NCI-H2081 treated with DMSO at 0.1 percent for 48 hours (cell line): ENCODE results near the gene CRLF1.
"Not testable (repeated sequence)": the region's sequence is repeated elsewhere in the genome, so short reads cannot be mapped to it uniquely, and the experiment has no call there.

ENCODE experiments used
- DNase-seq: peaks from one replicate; lab custom pipeline; 2025; lab: John Stamatoyannopoulos, UW

The CRLF1 gene

DNA sequence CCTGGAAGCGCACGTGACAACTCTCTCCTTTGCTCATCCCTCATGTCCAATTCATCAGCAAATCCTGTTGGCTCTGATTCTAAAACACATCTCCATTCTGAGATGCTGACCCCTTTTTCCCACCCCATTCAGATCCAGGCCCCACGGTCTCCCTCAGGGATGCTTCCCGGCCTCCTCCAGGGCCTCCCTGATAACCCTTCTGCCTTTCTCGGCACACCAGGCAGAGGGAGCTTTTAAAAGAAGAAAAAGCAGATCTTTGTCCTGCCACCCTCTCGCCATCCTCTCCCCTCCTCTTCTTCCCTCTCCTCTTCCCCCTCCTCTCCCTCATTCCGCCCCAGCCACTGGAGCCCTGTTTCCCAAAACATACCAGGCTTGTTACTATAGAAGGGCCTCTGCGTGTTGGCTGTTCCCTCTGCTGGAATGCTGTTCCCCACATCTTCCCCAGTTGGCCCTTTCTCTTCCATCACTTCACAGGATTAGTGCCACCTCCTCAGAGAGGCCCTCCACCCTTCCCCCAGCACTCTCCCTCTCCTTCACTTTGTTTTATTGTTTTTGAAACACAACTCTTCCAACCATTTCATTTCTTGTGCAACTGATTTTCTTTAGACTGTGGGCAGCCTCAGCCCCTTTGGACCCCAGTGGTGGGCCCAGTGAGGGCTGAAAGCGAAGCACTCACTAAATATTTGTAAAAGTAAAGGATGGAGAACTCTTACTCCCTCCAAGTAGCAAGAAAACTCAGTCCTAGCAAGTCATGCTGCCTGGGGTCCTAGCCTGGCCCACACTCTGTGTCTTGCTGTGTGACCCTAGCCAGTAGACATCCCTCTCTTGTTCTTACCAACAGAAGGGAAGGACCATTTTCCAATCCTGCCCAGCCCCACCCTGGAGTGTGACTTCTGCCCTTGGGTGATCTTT, 2.5 kb upstream of the CRLF1 start:
- DNase-seq, result no peak

DNA sequence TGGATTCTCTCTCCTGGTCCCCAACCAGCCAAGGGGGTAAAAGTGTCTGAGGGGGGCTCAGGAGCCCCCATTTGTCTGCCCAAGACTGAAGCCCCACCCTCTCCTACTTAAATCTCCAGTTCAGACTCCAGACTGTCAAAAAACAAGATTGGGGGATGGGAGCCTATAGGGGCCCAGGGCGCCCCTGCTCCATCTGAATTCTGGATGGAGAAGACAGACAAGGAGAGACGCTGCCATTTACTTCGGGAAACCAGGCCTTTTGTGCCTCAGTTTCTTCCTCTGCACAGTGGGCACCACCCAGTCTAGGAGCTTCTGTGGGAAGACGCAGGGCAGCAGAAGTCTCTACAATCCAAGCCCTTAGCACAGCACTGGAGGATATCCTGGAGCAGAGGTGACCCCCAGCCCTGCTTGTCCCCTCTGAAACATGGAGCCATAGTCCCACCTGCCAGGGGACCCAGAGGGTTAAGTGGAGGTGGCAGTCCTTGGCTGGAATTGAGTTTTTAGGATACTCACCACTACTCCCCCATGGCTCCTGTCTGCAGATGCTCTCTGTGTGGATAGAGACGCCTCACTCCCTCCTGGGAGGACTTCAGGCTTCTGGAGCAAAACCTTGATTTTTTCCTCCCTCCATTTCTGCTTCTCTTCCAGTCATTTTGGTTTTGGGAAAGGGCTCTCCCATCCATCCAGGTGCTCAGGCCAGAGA, 1.7 kb upstream of the CRLF1 start:
- no peak for DNase-seq

DNA sequence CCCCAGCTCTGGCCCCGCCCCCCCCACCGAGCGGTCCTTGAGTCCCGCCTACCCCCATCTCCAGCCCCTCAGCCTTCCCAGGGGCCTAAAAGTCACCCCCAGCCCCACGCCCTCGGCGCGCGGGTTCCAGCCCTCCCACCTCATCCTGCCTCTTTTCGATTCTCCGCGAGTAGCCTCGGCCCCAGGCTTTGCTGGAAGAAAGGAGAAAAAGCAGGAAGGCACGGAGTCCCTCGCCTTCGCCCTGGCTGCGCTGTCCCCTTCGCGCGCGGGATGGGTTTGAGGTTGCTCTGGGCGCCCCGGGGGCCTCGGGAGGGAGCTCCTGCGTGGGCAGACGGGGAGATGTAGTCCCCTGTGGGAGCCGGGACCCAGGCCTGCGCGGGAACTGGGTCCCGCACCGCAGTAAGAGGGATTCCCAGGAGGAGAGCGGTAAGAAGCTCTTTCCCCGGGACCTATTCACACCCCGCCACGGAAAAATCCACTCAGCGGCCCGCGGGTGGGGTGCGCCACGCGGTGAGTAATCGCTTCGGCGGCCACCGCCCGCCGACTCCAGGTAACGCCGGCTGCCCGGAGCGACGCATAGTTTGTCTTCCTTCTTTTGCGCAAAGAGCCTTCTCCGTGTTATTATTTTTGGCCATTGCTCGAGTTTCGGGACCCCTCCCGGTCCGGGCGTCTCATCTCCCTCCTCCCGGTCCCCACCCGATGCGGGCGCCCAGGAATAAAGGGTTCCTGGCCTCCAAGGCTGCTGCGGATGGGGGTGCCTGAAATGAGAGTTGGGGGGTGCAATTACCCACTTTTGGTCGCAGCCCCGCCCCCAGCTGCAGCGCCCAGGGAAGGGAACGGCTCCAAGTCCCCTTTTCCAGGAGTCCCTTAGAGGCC, 865 bp upstream of the CRLF1 start:
- DNase-seq, result no peak

DNA sequence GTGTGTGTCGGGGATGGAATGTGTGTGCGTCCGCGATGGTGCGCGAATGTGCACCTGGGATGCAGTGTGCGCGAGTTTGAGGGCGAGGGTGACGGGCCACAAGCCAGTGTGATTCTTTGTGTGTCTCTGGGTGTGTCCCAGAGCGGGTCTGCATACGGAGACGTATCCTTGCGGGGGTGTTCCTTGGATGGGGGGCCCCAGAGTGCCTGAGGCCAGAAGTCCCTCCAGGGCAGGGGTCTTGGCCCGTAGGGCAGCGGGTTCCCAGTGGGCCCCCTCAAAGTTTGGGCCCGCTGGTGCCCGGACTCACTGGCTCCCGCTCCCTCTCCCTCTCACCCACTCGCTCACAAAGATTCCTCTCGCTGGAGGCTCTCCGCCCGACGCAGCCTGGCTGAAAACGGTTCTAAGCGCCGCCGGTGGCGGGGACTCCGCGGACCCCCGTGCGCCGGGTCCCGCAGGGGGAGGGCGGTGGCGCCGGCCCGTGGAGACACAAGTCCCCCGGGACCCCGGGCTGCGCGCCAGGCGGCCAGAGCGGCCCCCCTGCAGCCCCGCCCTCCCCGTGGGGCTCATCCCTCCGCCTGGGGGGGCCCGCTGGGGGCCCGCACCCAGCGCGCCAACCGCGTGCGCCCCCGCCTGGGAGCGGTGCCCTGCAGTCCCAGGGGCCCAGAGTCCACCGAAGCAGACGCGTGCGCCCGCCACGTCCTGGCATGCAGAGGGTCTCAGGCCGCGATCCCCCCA, 886 bp downstream of the CRLF1 start:
- no peak for DNase-seq

DNA sequence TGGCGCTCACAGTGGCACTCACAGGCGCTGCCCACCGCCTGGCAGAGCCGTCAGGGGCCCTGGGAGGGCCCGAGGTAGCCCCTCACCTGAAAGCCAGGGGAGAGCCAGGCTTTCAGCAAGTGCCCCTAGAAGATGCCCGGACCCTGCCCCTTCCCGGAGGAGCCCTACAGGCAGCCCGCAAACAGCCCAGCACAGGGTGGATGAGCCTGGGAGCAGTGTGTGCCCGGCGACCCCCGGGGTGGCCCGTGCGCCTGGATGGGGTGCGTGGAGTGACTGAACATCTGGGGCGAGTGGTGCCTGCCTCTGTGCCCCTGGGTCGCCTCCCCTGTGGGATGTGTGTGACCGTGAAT, 1.4 kb downstream of the CRLF1 start:
- no peak for DNase-seq

DNA sequence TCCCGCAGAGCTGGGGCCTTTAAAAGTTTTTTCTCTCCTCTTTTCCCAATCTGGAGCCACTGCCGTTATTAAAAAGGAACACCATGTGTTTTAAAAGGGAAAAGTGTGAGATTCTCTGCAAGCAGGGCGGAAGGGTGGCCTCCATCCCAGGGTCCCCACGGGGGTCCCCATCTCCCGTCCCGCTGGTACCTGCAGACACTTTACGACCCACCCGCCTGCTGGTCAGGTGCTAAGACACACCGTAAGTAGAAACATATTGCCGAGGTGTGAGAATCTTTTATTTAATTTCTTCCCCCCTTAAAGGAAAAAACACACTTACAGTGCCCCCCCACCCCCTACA, 1.8 kb downstream of the CRLF1 start:
- DNase-seq, result no peak

DNA sequence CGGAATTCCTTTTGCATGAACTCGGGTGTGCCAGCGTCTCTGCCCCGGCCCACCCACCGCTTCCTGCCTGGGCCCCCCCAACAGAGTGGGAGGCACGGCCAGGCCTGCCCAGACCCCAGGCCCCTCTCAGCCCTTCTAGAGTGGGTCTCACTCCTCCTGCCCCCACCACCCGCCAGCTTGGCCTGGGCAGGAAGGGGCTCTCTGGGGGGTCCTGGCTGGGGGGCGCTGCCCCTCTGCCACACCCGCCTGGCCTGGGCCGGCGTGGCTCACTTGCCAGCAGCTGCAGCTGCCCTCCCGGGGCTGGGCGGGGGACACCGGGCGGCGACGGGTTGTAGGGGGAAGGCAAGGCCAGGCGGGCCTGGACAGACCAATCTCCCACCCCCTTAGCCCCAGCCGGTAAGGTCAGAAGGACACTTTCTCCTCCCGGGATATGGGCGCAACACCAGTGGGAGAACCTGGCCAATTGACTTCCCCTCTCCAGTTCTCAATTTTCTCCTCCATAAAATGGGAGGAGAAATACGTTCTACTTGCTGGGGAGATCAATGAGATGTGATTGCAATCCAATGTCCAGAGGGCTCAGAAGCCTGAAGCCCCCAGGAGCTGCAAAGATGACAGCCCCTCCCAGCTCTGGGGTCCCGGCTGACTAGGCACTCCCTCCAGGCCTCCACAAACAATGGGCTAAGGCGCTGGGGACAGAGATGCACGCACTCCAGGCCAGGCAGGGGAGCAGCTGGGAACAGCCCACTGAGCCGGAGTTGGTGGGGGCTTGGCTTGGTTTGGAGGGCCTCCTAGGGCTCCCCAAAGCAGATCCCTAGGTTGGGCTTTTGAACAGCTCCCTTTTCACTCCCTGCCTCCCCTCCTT, 2.4 kb downstream of the CRLF1 start:
- no peak for DNase-seq

DNA sequence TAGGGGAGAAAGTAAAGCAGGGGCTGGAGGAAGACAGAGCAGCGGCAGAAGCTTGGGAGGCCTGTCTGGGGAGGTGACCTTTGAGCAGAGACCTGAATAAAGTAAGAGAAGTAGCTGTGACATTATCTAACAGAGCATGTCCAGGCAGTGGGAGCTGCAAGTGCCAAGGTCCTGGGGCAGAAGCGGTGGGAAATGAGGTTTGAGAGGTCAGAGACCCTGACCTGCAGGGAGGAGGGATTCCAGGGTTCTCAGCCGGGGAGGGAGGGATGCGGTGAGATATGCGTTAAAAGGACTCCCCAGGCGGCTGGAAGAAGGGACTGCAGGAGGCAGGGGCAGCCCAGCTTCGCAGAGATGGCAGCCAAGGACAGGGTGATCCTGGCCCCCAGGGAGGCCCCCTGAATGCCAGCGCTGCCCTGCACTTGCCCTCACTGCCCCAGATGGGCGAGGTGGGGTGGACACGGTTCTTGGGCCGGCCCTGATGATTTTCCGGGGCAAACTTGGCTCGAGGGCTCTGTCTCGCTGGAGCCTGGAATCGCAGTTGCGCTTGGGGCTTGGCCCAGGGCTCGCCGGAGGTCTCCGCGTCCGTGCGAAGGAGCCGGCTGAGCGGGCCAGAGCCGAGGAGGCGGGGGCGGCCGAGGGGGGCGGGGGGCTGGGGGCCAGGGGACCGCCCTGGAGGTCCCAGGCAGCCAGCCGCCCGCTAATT, 3.2 kb downstream of the CRLF1 start:
- DNase-seq, result no peak

DNA sequence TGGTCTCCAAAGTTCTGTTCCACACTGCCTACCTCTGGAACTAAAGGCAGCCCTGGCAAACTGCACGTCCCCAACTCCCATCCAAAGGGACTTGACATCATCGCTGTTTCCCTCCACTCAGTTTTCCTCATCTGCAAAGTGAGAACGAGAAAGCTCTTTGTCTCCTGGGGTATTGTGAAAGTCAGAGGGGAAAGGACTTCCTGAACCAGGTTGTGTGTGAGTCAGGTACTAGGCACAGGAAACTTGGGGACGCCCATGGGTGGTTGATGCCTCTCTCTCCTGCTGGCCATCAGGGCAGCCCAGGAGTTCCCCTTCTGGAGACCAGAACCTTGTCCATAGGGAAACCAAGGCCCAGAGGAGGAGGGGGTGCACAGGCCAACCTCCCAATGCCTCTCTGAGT, 4.7 kb downstream of the CRLF1 start:
- no peak for DNase-seq

DNA sequence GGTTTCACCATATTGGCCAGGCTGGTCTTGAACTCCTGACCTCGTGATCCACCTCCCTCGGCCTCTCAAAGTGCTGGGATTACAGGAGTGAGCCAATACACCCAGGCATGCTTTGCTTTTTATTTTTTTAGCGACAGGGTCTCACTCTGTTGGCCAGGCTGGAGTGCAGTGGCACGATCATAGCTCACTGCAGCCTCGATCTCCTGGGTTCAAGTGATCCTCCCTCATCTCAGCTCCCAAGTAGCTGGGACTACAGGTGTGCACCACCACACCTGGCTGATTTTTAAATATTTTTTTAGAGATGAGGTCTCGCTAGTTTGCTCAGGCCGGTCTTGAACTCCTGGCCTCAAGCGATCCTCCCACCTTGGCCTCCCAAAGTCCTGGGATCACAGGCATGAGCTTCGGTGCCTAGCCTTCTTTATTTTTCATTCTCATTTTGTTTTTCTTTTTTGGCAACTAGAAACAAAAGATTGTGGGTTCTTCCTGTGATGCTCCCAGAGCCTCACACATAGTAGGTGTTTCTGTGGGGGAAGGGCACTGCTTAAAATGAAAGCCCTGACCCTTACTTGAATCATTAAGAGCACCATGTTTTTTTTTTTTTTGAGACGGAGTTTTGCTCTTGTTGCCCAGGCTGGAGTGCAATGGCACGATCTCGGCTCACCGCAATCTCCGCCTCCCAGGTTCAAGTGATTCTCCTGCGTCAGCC, 5.8 kb downstream of the CRLF1 start:
- DNase-seq, result not testable (repeated sequence)

DNA sequence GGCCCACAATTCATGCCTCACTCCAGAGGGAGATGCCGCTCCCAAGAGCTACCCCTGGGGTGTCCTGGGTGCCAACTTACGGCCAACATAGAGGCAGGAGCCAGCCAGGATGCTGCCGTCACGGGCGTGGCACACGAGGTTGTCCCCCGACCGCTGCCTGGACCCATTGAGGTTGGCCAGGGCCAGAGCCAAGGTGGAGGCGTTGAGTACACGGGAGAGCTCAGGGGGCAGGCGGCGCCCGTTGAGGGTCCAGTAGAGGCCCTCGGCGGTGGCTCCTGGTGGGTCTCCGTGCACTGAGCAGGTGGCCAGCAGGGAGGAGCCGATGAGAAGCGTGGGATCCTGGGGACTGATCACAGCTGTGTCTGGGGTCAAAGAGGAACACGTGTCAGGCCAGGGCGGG, 7.1 kb downstream of the CRLF1 start:
- no peak for DNase-seq

DNA sequence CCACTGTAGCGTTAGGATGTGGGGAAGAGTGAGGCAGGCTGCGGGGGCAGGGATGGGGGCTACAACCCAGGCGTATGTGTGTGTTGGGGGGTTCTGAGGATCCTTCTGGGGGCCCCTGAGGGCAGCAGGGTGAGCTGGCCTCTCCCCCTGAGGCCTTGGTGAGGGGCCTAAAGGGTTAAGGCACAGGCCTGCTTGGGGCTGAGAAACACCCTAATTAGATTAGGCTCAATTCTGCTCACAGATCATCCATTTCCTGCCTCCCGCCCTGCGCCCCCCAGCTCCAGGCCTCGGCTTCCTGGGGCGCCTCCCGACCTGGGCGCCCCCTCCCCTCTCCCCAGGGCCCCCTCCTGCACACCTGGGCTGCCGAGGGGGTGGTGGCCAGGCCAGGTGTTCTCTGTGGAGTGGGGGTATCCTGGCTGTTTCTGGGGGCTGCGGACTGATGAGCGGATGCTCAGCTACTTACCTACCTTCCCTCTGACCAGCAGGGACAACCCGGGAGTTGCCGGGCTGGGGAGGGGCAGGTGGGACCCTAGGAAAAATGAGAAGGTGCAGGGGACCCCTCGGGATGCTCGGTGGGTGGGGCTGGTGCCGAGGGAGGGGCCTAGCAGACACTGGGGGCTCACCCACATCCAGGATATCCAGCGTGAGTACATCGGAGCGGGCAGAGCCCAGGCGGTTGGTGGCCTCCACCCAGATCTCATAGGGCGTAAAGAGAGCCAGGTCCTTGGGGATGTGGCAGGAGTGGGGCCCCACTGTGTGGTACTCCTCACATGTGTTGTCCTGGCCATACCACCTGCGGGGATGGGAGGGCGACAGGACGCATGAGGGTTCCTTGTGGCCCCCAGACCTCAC, 8.6 kb downstream of the CRLF1 start:
- DNase-seq, result no peak

DNA sequence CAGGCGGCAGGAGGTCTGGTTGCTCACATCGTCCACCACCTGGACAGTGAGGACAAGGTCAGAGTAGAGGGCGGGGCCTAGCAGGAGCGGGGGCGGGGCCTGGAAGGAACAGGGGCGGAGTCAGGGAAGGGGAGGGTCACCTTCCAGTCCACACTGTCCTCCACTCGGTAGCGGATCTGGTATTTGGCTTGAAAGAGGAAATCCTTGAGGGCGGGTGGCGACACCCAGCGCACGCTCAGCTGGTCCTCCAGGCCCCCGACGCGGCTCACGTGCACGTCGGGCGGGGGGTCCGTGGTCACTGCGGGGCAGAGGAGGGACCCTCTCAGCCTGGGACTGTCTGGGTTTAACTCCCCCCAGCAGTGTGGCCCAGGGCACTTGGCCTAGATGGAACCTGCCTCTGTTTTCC, 9.8 kb downstream of the CRLF1 start:
- no peak for DNase-seq

DNA sequence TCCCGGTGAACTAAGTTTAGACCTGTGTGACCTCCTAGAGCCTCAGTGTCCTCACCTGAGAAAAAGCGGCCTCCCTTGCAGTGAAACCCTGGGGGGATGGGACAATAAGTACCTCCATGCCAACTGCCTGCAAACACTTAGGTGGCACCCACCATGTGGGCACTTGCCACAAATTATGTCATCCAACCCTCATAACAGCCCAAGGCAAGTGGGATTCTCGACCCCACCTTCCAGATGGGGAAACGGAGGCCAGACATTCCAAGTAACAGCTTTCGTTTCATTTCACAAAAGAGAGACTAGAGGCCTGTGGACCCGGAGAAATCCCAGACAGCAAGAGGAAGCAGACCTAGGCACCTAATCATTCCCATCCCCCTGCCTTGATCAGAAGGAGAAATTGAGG, 11.1 kb downstream of the CRLF1 start:
- no peak for DNase-seq

DNA sequence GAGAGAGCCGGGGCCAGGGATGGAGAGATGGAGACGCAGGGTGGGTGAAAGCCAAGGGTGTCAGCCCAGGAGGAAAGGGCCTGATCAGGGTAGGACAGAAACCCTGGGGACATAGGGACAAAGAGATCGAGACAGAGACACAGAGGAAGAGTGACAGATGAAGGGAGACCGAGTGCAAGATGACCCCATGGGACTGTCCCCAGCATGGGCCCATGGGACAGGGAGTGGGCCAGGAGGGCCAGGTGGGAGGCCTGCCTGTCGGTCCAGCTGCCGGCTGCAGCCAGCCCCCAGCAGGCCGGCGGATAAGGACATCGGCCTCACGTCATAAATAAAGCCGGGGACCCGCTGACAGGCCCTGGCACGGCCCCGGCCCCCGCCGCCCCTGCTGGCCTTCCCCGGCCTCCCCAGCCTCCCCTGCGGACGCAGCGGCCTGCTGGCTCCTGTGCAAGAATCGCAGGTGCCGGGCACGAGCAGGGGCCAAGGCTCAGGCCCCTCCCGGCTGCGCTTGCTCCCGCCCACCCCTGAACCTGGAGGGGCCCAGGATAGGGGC, 11.7 kb downstream of the CRLF1 start:
- no peak for DNase-seq

DNA sequence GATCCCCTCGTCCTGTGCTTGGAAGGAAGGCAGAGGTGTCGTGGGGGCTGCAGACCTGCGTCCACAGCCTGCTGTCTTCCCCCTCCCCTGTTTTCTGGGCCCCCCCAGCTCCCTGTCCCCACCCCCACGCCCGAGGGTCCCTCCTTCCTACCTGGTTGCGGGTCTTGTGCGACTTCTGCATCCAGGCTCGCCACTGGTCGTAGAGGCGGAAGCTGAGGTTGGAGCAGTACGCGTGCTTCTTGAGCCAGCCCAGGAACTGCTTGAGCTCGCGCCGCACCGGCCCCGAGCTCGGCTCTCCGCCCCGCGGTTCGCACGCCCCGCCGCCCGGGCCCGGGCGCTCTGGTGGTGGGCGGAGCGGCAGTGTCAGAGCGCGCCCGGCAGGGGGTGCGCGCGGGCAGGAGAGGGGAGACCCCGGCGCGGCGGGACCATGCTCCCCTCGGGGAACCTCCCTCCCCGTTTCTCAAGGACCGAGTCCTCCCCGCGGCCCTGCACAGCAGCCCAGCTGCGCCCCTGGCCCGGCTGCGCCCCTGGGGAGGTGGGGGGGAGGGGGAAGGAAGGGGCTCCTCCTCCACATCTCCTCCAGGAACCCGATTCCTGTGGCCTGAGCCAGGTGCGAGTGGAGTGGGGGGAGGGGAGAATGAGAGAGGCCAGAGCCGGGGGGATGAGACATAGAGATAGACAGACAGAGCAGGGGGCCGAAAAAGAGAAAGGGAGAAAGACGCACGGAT, 12.3 kb downstream of the CRLF1 start:
- no peak for DNase-seq

DNA sequence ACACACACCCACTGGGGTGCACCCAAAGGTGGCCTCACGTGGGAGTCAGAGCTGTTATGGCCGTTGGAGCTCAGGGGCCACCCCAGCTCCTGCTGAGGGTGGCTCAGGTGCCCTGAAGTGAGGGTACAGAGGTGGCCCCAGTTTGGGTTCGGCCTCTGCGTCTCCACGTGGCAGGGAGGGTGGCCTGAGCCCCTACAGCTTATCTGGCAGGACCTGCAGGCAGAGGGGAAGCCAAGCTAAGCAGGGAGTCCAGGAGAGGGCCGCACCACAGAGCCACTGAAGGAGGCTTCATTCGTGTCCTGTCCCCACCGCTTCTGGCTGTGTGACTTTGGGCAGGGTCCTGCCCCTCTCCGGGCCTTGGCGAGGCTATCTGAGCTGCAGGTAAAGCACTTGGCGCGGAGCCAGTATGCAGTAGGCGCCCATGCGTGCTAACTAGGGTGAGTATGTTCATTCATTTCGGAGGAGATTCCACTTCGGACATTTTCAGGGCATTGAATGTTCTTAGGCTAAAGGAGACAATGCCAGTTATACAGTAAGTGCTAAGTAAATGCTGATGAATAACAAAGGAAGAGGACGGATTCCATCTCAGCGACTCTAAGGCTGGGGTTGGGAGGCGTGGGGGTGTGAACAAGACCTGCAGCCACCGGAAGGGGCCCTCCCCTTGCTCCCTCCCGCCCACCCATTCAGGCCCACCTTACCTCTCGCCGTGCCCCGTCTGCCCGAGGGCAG, 13.1 kb downstream of the CRLF1 start:
- DNase-seq, result no peak
